ENCODE data around the gene TMEM184C.
A peak's percentile ranks its signal among the peaks of the same experiment; 100 is the strongest.

Gene TMEM184C

GRCh38 chr4:147617173-147617840 is at the start of gene TMEM184C:
Gene TMEM184C, plus strand, starts transcription at chr4:147617397. Its CDS starts 560 bp downstream, at chr4:147617957.
- Histone ChIP-seq H3K4me1 (ENCODE audit: insufficient read depth, low read length, poor library complexity, severe bottlenecking) (peaks cover 37% of the 10 kb centered on the region), H3K4me3 (ENCODE audit: low read length, poor library complexity, severe bottlenecking) (peak within 1 kb of the TSS; percentile 95), H3K9me3 (ENCODE audit: insufficient read depth, low read depth, low read length) (no peaks in the 10 kb centered on the region), H3K9me2 (replicated peaks; ENCODE audit: low read depth, low read length) (no peaks in the 10 kb centered on the region), H3K36me3 (ENCODE audit: insufficient read depth, low read length) (no peaks in the 10 kb centered on the region), H3K79me2 (ENCODE audit: insufficient read depth, low read length) (peaks cover 38% of the 10 kb centered on the region), H3K27me3 (ENCODE audit: insufficient read depth, low read length, poor library complexity, severe bottlenecking) (peaks cover 33% of the 10 kb centered on the region), H3K9ac (ENCODE audit: low read depth, low read length, poor library complexity, severe bottlenecking) (peak within 1 kb of the TSS; percentile 79), H4K20me1 (ENCODE audit: insufficient read depth, low read length, poor library complexity, severe bottlenecking) (peaks cover 17% of the 10 kb centered on the region), H3F3A (ENCODE audit: low read depth) (no peaks in the 10 kb centered on the region), H2AFZ (ENCODE audit: low read length) (peak within 1 kb of the TSS; percentile 94), H3K4me2 (ENCODE audit: low read depth, low read length, poor library complexity, severe bottlenecking) (peak within 1 kb of the TSS; percentile 77)
- TF ChIP-seq, protein P1, sequence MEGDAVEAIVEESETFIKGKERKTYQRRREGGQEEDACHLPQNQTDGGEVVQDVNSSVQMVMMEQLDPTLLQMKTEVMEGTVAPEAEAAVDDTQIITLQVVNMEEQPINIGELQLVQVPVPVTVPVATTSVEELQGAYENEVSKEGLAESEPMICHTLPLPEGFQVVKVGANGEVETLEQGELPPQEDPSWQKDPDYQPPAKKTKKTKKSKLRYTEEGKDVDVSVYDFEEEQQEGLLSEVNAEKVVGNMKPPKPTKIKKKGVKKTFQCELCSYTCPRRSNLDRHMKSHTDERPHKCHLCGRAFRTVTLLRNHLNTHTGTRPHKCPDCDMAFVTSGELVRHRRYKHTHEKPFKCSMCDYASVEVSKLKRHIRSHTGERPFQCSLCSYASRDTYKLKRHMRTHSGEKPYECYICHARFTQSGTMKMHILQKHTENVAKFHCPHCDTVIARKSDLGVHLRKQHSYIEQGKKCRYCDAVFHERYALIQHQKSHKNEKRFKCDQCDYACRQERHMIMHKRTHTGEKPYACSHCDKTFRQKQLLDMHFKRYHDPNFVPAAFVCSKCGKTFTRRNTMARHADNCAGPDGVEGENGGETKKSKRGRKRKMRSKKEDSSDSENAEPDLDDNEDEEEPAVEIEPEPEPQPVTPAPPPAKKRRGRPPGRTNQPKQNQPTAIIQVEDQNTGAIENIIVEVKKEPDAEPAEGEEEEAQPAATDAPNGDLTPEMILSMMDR (conservative IDR thresholded peaks at IDR 0.05; ENCODE audit: low read length), result no peak
- no peak for TF ChIP-seq EZH2phosphoT487 (IDR thresholded peaks at IDR 0.05; ENCODE audit: borderline replicate concordance)

- H2AFZ ChIP-seq (ENCODE audit: low read length), result no peak overlapping the region
- no peaks in the 10 kb centered on the region for H4K20me1 ChIP-seq (ENCODE audit: insufficient read depth, low read length, poor library complexity, severe bottlenecking)
- H3K4me1 ChIP-seq (ENCODE audit: insufficient read depth, low read length, poor library complexity, severe bottlenecking), result peaks cover 4% of the 10 kb centered on the region
- H3K9me2 ChIP-seq (replicated peaks; ENCODE audit: low read depth, low read length), result no peaks in the 10 kb centered on the region
- no peak overlapping the region for H3K4me3 ChIP-seq (ENCODE audit: low read length, poor library complexity, severe bottlenecking)
- no peaks in the 10 kb centered on the region for H3K79me2 ChIP-seq (ENCODE audit: insufficient read depth, low read length)
- H3F3A ChIP-seq (ENCODE audit: low read depth), result no peaks in the 10 kb centered on the region
- no peaks in the 10 kb centered on the region for H3K27me3 ChIP-seq (ENCODE audit: insufficient read depth, low read length, poor library complexity, severe bottlenecking)
- no peak for TF ChIP-seq EZH2phosphoT487 (IDR thresholded peaks at IDR 0.05; ENCODE audit: borderline replicate concordance)
- TF ChIP-seq, protein P1 (conservative IDR thresholded peaks at IDR 0.05; ENCODE audit: low read length), result no peak
- H3K9ac ChIP-seq (ENCODE audit: low read depth, low read length, poor library complexity, severe bottlenecking), result no peak overlapping the region
- H3K4me2 ChIP-seq (ENCODE audit: low read depth, low read length, poor library complexity, severe bottlenecking), result no peak overlapping the region
- H3K9me3 ChIP-seq (ENCODE audit: insufficient read depth, low read depth, low read length), result no peaks in the 10 kb centered on the region
- no peaks in the 10 kb centered on the region for H3K36me3 ChIP-seq (ENCODE audit: insufficient read depth, low read length)
Measured at GRCh38 chr4:147570616-147571015, 46.6 kb upstream of the TMEM184C start.

DNA sequence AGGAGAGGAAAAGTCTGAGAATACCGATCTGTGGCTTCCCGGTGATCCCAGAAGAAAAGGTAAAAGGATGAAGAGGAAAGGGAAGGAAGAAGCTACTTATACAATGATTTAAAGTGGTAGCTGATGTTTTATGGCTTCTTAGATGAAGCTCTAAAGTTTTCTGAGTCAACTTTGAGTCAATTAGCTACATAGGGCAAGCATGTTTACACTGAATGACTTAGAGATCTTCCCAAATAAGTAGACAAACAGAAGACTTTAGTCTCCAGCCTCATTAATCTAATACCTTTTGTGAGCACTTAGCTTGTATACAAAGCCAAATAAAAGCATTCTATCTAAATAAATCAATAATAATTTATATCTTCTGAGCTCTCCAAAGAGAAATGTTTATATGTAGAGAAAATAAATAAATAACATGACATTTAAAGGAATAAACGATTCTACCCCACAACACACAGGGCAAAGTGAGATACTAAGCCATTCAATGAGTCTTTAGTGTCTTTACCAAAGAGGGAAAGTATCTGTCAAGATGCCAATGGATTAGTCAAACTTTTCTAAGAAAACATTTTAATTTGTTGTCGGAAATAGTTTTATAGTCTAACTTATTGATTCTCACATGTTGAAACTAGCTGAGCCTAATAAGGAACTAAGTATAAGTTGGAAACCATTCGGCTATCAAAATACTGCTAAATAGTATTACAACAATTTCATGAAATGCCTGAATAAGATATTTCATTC is 46.0 kb upstream of the TMEM184C start:
- Histone ChIP-seq H3F3A (ENCODE audit: low read depth) (no peaks in the 10 kb centered on the region), H3K9me3 (ENCODE audit: insufficient read depth, low read depth, low read length) (no peaks in the 10 kb centered on the region), H3K4me3 (ENCODE audit: low read length, poor library complexity, severe bottlenecking) (no peak overlapping the region), H3K4me1 (ENCODE audit: insufficient read depth, low read length, poor library complexity, severe bottlenecking) (peaks cover 9% of the 10 kb centered on the region), H3K79me2 (ENCODE audit: insufficient read depth, low read length) (no peaks in the 10 kb centered on the region), H3K4me2 (ENCODE audit: low read depth, low read length, poor library complexity, severe bottlenecking) (no peak overlapping the region), H3K9ac (ENCODE audit: low read depth, low read length, poor library complexity, severe bottlenecking) (no peak overlapping the region), H3K9me2 (replicated peaks; ENCODE audit: low read depth, low read length) (no peaks in the 10 kb centered on the region), H2AFZ (ENCODE audit: low read length) (no peak overlapping the region), H3K36me3 (ENCODE audit: insufficient read depth, low read length) (no peaks in the 10 kb centered on the region), H4K20me1 (ENCODE audit: insufficient read depth, low read length, poor library complexity, severe bottlenecking) (no peaks in the 10 kb centered on the region), H3K27me3 (ENCODE audit: insufficient read depth, low read length, poor library complexity, severe bottlenecking) (no peaks in the 10 kb centered on the region)
- no peak for TF ChIP-seq EZH2phosphoT487 (IDR thresholded peaks at IDR 0.05; ENCODE audit: borderline replicate concordance)
- TF ChIP-seq, protein P1 (conservative IDR thresholded peaks at IDR 0.05; ENCODE audit: low read length), result no peak

Measured in Loucy (cell line).